Mesenchymal stem cell (in vitro differentiated cells and primary cell): ENCODE data around the gene JAGN1.

Experiments used
- DNase-seq: peaks from one replicate; pipeline ENCODE4 v3.0.0-alpha.2; 2013
- H2AFZ ChIP-seq: one replicate; pipeline ENCODE4 v1.6.1; 2013; ENCODE audit warnings: low read depth, mild to moderate bottlenecking, control low read depth, inconsistent platforms, low read length, moderate library complexity
- H2AK5ac ChIP-seq: 2 replicates; pipeline ENCODE4 v1.6.1; 2013; ENCODE audit warnings: low read length, moderate library complexity, mild to moderate bottlenecking, inconsistent platforms; ENCODE audit not compliant: severe bottlenecking
- H2BK120ac ChIP-seq: one replicate; pipeline ENCODE4 v1.6.1; 2013; ENCODE audit warnings: low read depth, mild to moderate bottlenecking, inconsistent platforms, low read length, moderate library complexity
- H2BK12ac ChIP-seq, 2 experiments: one replicate each; pipeline ENCODE4 v1.6.1; 2013; ENCODE audit warnings: inconsistent platforms in 2 of 2, low read length in 2 of 2, mild to moderate bottlenecking in 2 of 2, moderate library complexity in 2 of 2, control low read depth in 1 of 2
- H2BK15ac ChIP-seq: one replicate; pipeline ENCODE4 v1.6.1; 2013; ENCODE audit warnings: mild to moderate bottlenecking, low read depth, inconsistent platforms; ENCODE audit not compliant: poor library complexity, severe bottlenecking
- H2BK5ac ChIP-seq: 2 replicates; pipeline ENCODE4 v1.6.1; 2013; ENCODE audit warnings: low read depth, mild to moderate bottlenecking, low read length, control low read depth, inconsistent platforms; ENCODE audit not compliant: poor library complexity, severe bottlenecking
- H3K14ac ChIP-seq, 2 experiments: one replicate each; pipeline ENCODE4 v1.6.1; 2013; ENCODE audit warnings: inconsistent platforms in 2 of 2, low read length in 2 of 2, control low read depth in 1 of 2, mild to moderate bottlenecking in 1 of 2, moderate library complexity in 1 of 2
- H3K18ac ChIP-seq, 2 experiments: one replicate each; pipeline ENCODE4 v1.6.1; 2013; ENCODE audit warnings: inconsistent platforms in 2 of 2, low read length in 2 of 2, control low read depth in 1 of 2, low read depth in 1 of 2, mild to moderate bottlenecking in 1 of 2
- H3K23ac ChIP-seq, 2 experiments: one replicate each; pipeline ENCODE4 v1.6.1; 2013; ENCODE audit warnings: inconsistent platforms in 2 of 2, low read length in 2 of 2, mild to moderate bottlenecking in 2 of 2, moderate library complexity in 2 of 2, control low read depth in 1 of 2
- H3K27ac ChIP-seq: 2 replicates; pipeline ENCODE4 v1.5.1; 2013; ENCODE audit warnings: mild to moderate bottlenecking, moderate library complexity, low read length, control low read depth, inconsistent platforms; ENCODE audit not compliant: poor library complexity, severe bottlenecking
- H3K27me3 ChIP-seq, 2 experiments: 2 replicates each; pipeline versions ENCODE4 v1.6.1 to v1.7.0; 2013; ENCODE audit warnings: low read length in 2 of 2, mild to moderate bottlenecking in 2 of 2, moderate library complexity in 2 of 2, control low read depth in 1 of 2, inconsistent platforms in 1 of 2; ENCODE audit not compliant: control insufficient read depth in 1 of 2, insufficient read depth in 1 of 2
- H3K36me3 ChIP-seq, 2 experiments: 2 replicates each; pipeline versions ENCODE4 v1.6.1 to v1.7.0; 2013; ENCODE audit warnings: low read length in 2 of 2, control low read depth in 1 of 2, inconsistent platforms in 1 of 2, low read depth in 1 of 2, mild to moderate bottlenecking in 1 of 2; ENCODE audit not compliant: insufficient read depth in 2 of 2, control insufficient read depth in 1 of 2
- H3K4ac ChIP-seq, 2 experiments: one replicate each; pipeline ENCODE4 v1.6.1; 2013; ENCODE audit warnings: inconsistent platforms in 2 of 2, low read length in 2 of 2, mild to moderate bottlenecking in 2 of 2, moderate library complexity in 2 of 2, control low read depth in 1 of 2, low read depth in 1 of 2
- H3K4me1 ChIP-seq: 2 replicates; pipeline ENCODE4 v1.6.1; 2013; ENCODE audit warnings: low read depth, low read length, control low read depth; ENCODE audit not compliant: control insufficient read depth, insufficient read depth
- H3K4me2 ChIP-seq: 2 replicates; pipeline ENCODE4 v1.6.1; 2013; ENCODE audit warnings: low read length, mild to moderate bottlenecking, inconsistent platforms; ENCODE audit not compliant: poor library complexity, severe bottlenecking
- H3K4me3 ChIP-seq, 2 experiments: 2 replicates each; pipeline versions ENCODE4 v1.5.1 to v1.7.0; 2013; ENCODE audit warnings: low read length in 2 of 2, mild to moderate bottlenecking in 2 of 2, control low read depth in 1 of 2, low read depth in 1 of 2; ENCODE audit not compliant: insufficient read depth in 1 of 2
- H3K79me1 ChIP-seq: replicated peaks from 2 replicates; pipeline ENCODE4 v1.6.1; 2013; ENCODE audit warnings: mild to moderate bottlenecking, control low read depth, low read length, inconsistent platforms; ENCODE audit not compliant: poor library complexity, severe bottlenecking
- H3K9ac ChIP-seq: 2 replicates; pipeline ENCODE4 v1.7.0; 2013; ENCODE audit warnings: mild to moderate bottlenecking, low read length, moderate library complexity
- H3K9me3 ChIP-seq: 2 replicates; pipeline ENCODE4 v1.7.0; 2013; ENCODE audit warnings: mild to moderate bottlenecking, low read length; ENCODE audit not compliant: control insufficient read depth
- H4K8ac ChIP-seq: one replicate; pipeline ENCODE4 v1.6.1; 2013; ENCODE audit warnings: inconsistent platforms, mild to moderate bottlenecking, low read length, moderate library complexity
- H4K91ac ChIP-seq: one replicate; pipeline ENCODE4 v1.6.1; 2013; ENCODE audit warnings: mild to moderate bottlenecking, low read length, inconsistent platforms
- WGBS: methylation state at CpG from one replicate; pipeline ENCODE4 v1.1.7; 2013; ENCODE audit warnings: mixed read lengths; 5-methylcytosine and 5-hydroxymethylcytosine counted together

The JAGN1 gene

DNA sequence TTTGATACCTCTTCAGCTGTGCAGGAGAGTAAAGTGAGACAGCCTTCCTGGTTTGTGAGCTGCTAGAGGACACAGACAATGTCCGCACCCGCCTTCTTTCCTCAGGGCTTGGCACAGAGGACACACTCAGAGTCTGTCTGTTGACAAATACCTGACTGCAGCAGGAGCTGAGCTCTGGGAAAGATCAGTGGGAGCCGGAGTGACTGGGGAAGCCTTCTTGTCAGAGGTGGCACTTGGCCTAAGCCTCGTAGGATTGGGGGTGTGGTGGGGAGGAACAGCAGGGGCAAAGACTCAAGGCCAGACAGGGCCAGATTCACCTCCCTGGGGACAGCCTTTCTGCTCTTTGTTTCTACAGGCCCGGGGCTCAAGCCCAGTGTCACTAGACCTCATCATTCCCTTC is 23.2 kb downstream of the JAGN1 start:
- H3K27ac ChIP-seq, result no peak overlapping the region
- WGBS, result 89% methylated on average over 5 of the region's 5 CpGs
- H4K8ac ChIP-seq, result peak overlapping the region; percentile 20
- H3K23ac ChIP-seq, result no peak overlapping the region
- H3K27me3 ChIP-seq, result no peaks in the 10 kb centered on the region
- peaks cover 11% of the 10 kb centered on the region for H3K79me1 ChIP-seq
- no peak overlapping the region for H2BK120ac ChIP-seq
- no peak overlapping the region for H2BK12ac ChIP-seq
- no peak for DNase-seq
- no peak overlapping the region for H3K4ac ChIP-seq
- H3K9me3 ChIP-seq, result no peaks in the 10 kb centered on the region
- H3K18ac ChIP-seq, result no peak overlapping the region
- H2AFZ ChIP-seq, result no peak overlapping the region
- no peak overlapping the region for H3K14ac ChIP-seq
- H2BK5ac ChIP-seq, result no peak overlapping the region
- H3K4me3 ChIP-seq, result no peak overlapping the region
- no peak overlapping the region for H3K4me2 ChIP-seq
- peak overlapping the region; percentile 63 for H2AK5ac ChIP-seq
- peak overlapping the region; percentile 52 for H4K91ac ChIP-seq
- H2BK15ac ChIP-seq, result no peak overlapping the region
- H3K36me3 ChIP-seq, result peaks cover 0 to 4% of the 10 kb centered on the region in 2 experiments
- H3K9ac ChIP-seq, result no peak overlapping the region
- H3K4me1 ChIP-seq, result peaks cover 48% of the 10 kb centered on the region

DNA sequence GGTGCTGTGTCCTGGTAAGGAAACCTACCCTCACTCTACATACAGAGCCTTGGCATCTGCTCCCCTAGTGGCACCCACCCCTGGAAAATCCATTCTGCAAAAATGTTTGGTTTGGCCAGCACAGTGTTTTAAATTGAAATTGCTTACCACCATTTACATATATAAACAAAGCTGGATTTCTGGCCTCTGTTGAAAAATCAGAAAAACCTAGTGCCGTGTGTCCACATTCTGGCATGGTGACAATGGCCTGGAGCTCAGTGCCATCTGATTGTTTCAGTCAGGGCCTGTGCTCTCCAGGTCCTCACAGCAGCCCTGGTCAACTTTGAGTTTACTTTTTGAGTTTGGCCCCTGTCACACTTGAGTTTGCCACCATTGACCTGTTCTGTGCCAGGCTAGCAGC is 23.6 kb downstream of the JAGN1 start:
- H3K4ac ChIP-seq, result no peak overlapping the region
- H3K36me3 ChIP-seq, result peaks cover 0 to 4% of the 10 kb centered on the region in 2 experiments
- no peak overlapping the region for H2BK5ac ChIP-seq
- H2BK12ac ChIP-seq, result no peak overlapping the region
- H3K79me1 ChIP-seq, result peaks cover 11% of the 10 kb centered on the region
- H2AFZ ChIP-seq, result no peak overlapping the region
- H4K8ac ChIP-seq, result no peak overlapping the region
- no peaks in the 10 kb centered on the region for H3K27me3 ChIP-seq
- H3K4me2 ChIP-seq, result no peak overlapping the region
- H3K23ac ChIP-seq, result no peak overlapping the region
- no peak overlapping the region for H2BK120ac ChIP-seq
- no peaks in the 10 kb centered on the region for H3K9me3 ChIP-seq
- no peak overlapping the region for H4K91ac ChIP-seq
- H3K27ac ChIP-seq, result no peak overlapping the region
- no peak overlapping the region for H3K9ac ChIP-seq
- H3K4me3 ChIP-seq, result no peak overlapping the region
- H2AK5ac ChIP-seq, result no peak overlapping the region
- peaks cover 48% of the 10 kb centered on the region for H3K4me1 ChIP-seq
- no peak overlapping the region for H3K14ac ChIP-seq
- no peak for DNase-seq
- peak overlapping the region; percentile 38 for H2BK15ac ChIP-seq
- 90% methylated on average over 1 of the region's 1 CpG for WGBS
- no peak overlapping the region for H3K18ac ChIP-seq

DNA sequence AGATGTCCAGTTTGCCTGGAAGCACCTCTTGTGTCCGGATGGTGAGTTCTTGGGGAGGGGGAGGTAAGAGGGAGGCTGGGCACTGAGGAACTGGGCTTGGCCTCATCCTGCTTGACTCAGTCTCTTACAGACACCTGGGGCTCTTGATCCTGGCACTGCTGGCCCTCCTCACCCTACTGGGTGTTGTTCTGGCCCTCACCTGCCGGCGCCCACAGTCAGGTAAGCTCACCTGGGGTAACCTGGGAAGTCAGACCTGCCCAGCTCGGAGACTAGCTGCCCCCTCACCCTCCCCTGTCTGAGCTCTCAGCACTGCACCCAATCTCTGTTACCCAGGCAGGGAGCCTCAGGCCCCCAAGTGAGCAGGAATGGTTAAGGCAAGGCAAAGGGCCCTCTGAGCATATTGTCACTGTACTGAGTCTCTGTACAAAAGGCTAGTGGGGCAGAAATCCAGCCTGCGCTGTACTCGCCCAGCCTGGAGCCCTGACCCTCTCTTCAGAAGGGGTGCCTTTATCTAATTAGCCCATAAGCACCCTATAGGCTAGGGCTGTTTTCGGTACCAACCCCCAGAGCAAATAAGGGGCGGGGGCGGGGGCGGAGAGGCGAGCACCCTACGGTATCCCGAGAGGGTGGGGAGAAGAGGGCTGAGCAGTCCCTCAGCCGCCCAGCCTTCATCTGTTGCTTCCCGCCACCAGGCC is 24.3 kb downstream of the JAGN1 start:
- H3K9ac ChIP-seq, result peak overlapping the region; percentile 82
- no peaks in the 10 kb centered on the region for H3K9me3 ChIP-seq
- peak overlapping the region; percentile 74 for H2BK120ac ChIP-seq
- peak overlapping the region; percentile 31 for H4K91ac ChIP-seq
- peaks cover 11% of the 10 kb centered on the region for H3K79me1 ChIP-seq
- peak; percentile 19 for DNase-seq
- H3K27ac ChIP-seq, result no peak overlapping the region
- no peaks in the 10 kb centered on the region for H3K27me3 ChIP-seq
- peaks cover 1 to 4% of the 10 kb centered on the region in 2 experiments for H3K36me3 ChIP-seq
- H3K14ac ChIP-seq, result peak overlapping the region in 1 of 2 experiments; percentile 21
- H2BK15ac ChIP-seq, result peak overlapping the region; percentile 38
- no peak overlapping the region for H2BK5ac ChIP-seq
- peaks cover 48% of the 10 kb centered on the region for H3K4me1 ChIP-seq
- peak overlapping the region in 1 of 2 experiments; percentile 34 for H3K4ac ChIP-seq
- peak overlapping the region; percentile 99 for H4K8ac ChIP-seq
- peak overlapping the region; percentile 95 to 97 for H3K18ac ChIP-seq
- 31% methylated on average over 14 of the region's 15 CpGs for WGBS
- peak overlapping the region; percentile 74 for H3K4me2 ChIP-seq
- H2AFZ ChIP-seq, result no peak overlapping the region
- H2AK5ac ChIP-seq, result peak overlapping the region; percentile 43
- peak overlapping the region; percentile 15 to 58 for H2BK12ac ChIP-seq
- H3K23ac ChIP-seq, result no peak overlapping the region
- H3K4me3 ChIP-seq, result peak overlapping the region; percentile 76 to 81

- H3K9me3 ChIP-seq, result no peaks in the 10 kb centered on the region
- H4K8ac ChIP-seq, result peak overlapping the region; percentile 99
- peak overlapping the region; percentile 49 to 94 for H3K4ac ChIP-seq
- H2BK15ac ChIP-seq, result peak overlapping the region; percentile 91
- H2AFZ ChIP-seq, result peak overlapping the region; percentile 80
- peak overlapping the region; percentile 94 for H4K91ac ChIP-seq
- no peak overlapping the region for H3K23ac ChIP-seq
- peak overlapping the region; percentile 49 to 79 for H3K14ac ChIP-seq
- H2BK12ac ChIP-seq, result peak overlapping the region; percentile 38 to 51
- H2BK120ac ChIP-seq, result peak overlapping the region; percentile 74
- H2BK5ac ChIP-seq, result no peak overlapping the region
- DNase-seq, result peak; percentile 76
- peaks cover 48% of the 10 kb centered on the region for H3K4me1 ChIP-seq
- peaks cover 7 to 9% of the 10 kb centered on the region in 2 experiments for H3K36me3 ChIP-seq
- no peak overlapping the region for H2AK5ac ChIP-seq
- H3K4me3 ChIP-seq, result peak overlapping the region; percentile 76 to 81
- H3K18ac ChIP-seq, result peak overlapping the region; percentile 95 to 97
- H3K27ac ChIP-seq, result peak overlapping the region; percentile 63
- no peaks in the 10 kb centered on the region for H3K27me3 ChIP-seq
- H3K79me1 ChIP-seq, result peaks cover 13% of the 10 kb centered on the region
- peak overlapping the region; percentile 74 for H3K4me2 ChIP-seq
- H3K9ac ChIP-seq, result peak overlapping the region; percentile 82
- under 1% methylated on average over 62 of the region's 99 CpGs for WGBS
Observed at GRCh38 chr3:9915254-9916141, 25.1 kb downstream of the JAGN1 start.
